SHP77 treated with DMSO at 0.1 percent for 48 hours (cell line): ENCODE results near the gene KRTAP4-11.
"Not testable (repeated sequence)": the region's sequence is repeated elsewhere in the genome, so short reads cannot be mapped to it uniquely, and the experiment has no call there.

Experiments
- DNase-seq: peaks from one replicate; lab custom pipeline; 2025; lab: John Stamatoyannopoulos, UW

The KRTAP4-11 gene

DNA sequence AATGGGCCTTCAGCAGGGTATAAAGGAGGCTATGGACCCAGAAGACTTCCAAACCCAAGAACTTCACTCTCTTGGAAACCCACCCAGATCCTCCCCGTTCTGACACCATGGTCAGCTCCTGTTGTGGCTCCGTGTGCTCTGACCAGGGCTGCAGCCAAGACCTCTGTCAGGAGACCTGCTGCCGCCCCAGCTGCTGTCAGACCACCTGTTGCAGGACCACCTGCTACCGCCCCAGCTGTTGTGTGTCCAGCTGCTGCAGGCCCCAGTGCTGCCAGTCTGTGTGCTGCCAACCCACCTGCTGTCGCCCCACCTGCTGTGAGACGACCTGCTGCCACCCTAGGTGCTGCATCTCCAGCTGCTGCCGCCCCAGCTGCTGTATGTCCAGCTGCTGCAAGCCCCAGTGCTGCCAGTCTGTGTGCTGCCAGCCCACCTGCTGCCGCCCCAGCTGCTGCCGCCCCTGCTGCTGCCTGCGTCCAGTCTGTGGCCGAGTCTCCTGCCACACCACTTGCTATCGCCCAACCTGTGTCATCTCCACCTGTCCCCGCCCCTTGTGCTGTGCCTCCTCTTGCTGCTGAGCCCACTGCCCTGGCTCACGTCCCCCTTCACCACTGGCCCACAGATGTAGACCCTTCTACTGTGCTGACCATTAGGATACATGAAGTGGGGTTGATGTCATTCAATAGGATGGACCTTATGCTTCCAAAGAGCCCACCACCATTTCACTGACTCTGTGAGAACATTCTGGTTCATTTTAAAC is 33.9 kb downstream of the KRTAP4-11 start, which contains the start of gene KRTAP4-7:
Gene KRTAP4-7, plus strand, starts transcription at position 51 of the 757 bp plus-strand sequence. Its CDS starts 57 bp downstream, at position 108.
- DNase-seq: not testable (repeated sequence)

- DNase-seq: not testable (repeated sequence)
Measured at GRCh38 chr17:41083427-41083826, 34.7 kb downstream of the KRTAP4-11 start.

- DNase-seq: no peak
Measured at GRCh38 chr17:41082626-41083025, 35.5 kb downstream of the KRTAP4-11 start.

DNA sequence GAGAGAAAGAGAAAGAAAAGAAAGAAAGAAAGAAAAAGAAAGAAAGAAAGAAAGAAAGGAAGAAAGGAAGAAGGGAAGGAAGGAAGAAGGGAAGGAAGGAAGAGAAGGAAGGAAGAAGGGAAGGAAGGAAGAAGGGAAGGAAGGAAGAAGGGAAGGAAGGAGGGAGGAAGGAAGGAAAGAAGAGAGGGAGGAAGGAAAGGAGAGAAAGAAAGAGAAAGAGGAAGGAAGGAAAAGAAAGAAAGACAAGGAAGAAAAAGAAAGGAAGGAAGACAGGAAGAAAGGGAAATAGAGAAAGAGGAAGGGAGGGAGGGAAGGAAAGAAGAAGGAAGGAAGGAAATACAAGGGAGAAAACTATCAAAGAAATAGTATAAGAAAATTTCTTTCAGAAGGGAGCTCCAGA is 41.4 kb downstream of the KRTAP4-11 start:
- DNase-seq: no peak

DNA sequence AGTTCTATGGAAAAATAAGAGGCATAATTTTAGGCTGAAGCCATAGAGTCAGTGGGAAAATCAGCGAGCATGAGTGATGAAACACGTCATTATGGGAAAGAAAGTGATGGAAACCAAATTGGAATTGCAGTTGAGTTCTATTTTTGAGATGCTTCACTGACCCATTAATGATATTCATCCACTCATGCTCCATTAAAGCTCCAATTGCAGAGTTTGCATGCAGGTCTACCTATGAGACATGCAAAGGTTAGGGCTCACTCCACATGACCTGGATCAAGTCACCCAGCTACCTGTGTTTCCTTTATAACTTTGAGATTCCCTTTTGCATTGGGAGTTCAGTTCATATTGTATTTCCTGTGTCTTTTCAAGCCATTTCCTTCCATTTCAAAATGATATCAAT is 44.5 kb downstream of the KRTAP4-11 start:
- DNase-seq: no peak

DNA sequence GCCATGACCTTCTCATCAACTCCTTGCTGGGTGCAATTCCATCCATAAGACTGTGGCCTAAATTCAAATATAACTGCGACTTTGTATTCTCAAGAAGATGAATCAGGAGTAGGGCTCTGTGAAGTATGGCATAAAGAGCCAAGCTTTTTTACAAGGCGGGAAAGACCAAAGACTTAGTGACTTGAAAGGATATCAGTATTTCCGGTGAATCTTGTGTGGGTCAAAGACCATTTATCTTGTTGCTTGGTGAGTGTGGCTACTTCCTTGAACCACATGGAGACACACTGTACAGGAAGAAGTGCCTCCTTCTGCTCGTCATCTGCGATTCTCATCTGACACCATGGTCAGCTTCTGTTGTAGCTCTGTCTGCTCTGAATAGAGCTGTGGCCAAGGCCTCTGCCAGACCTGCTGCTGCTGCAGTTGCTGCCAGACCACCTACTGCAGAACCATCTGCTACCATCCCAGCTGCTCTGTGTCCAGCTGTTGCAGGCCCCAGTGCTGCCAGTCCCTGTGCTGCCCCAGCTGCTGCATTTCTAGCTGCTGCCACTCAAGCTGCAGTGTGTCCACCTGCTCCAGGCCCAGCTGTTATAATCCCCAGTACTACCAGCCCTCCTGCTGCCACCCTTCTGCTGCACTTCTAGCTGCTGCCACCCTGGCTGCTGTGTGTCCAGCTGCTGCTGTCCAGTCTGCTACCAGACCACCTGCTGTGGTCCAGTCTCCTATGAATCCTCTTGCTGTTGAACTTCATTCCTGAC is 46.4 kb downstream of the KRTAP4-11 start:
- DNase-seq: no peak

GRCh38 chr17:41069031-41069430 is 49.1 kb downstream of the KRTAP4-11 start:
- no peak for DNase-seq

- DNase-seq: no peak
Measured at GRCh38 chr17:41067281-41067680, 50.9 kb downstream of the KRTAP4-11 start.
